Gastrocnemius medialis (tissue), 4 donors: ENCODE data around the gene THAP4. TPM values are rescaled to one million over a fixed set of nuclear protein-coding genes. Genes with fewer than 3 reads are reported as not detected.
A peak's percentile ranks its signal among the peaks of the same experiment; 100 is the strongest.

ENCODE experiments used
- ATAC-seq, 2 donors: fragments of 150-250 bp; one replicate each; pipeline ENCODE4 v1.9.1; 2016
- DNase-seq, 2 donors: peaks; one replicate each; pipeline ENCODE4 v3.0.0-alpha.2; 2019
- H3K27ac ChIP-seq, 4 donors: fragments of 200-600 bp; sonication (generic); 1 replicate in 1 of 4; 2 replicates in 3 of 4; pipeline ENCODE4 v1.5.1; 2016 to 2018; ENCODE audit warnings: mild to moderate bottlenecking in 2 of 4, moderate library complexity in 1 of 4
- H3K27me3 ChIP-seq, 3 donors: fragments of 200-600 bp; sonication (generic) in 2 of 3; 1 replicate in 1 of 3; 2 replicates in 2 of 3; pipeline versions ENCODE4 v1.5.1 to v1.6.0; 2016 to 2019; ENCODE audit warnings: mild to moderate bottlenecking in 1 of 3, moderate library complexity in 1 of 3
- H3K36me3 ChIP-seq, 2 donors: fragments of 200-600 bp; sonication (generic) in 1 of 2; one replicate each; pipeline ENCODE4 v1.5.1; 2017 to 2018
- H3K4me1 ChIP-seq, 2 donors: fragments of 200-600 bp; sonication (generic) in 1 of 2; one replicate each; pipeline ENCODE4 v1.5.1; 2016 to 2017; ENCODE audit warnings: mild to moderate bottlenecking in 2 of 2
- H3K4me3 ChIP-seq, 4 donors: fragments of 200-600 bp; sonication (generic) in 3 of 4; 1 replicate in 1 of 4; 2 replicates in 3 of 4; pipeline ENCODE4 v1.5.1; 2016 to 2019; ENCODE audit warnings: mild to moderate bottlenecking in 2 of 4
- H3K9me3 ChIP-seq, 3 donors: fragments of 200-600 bp; sonication (generic) in 2 of 3; 1 replicate in 1 of 3; 2 replicates in 2 of 3; pipeline ENCODE4 v1.5.1; 2016 to 2019
- CTCF ChIP-seq, 5 experiments: fragments of 450-650 bp in 3 of 5; fragments of 200-600 bp in 2 of 5; sonication (generic) in 2 of 5; IDR thresholded peaks in 4 of 5; conservative IDR thresholded peaks in 1 of 5; 1 replicate in 4 of 5; 2 replicates in 1 of 5; pipeline ENCODE4 v1.5.1; 2016 to 2019; ENCODE audit warnings: antibody characterized with exemption in 5 of 5, mild to moderate bottlenecking in 3 of 5, moderate library complexity in 3 of 5
- POLR2A ChIP-seq, 2 donors: fragments of 450-650 bp; IDR thresholded peaks; one replicate each; pipeline ENCODE4 v1.6.1; 2017; ENCODE audit warnings: antibody characterized with exemption in 2 of 2, mild to moderate bottlenecking in 2 of 2, moderate library complexity in 2 of 2
- in situ Hi-C, 4 donors: fragments of 200-750 bp; cut with MboI; loops; one replicate each; pipeline versions ENCODE4 v1.15.0 to v1.8.0; 2017; ENCODE audit warnings: low sequenced_read_pairs in 4 of 4
- intact Hi-C: fragments of 100-400 bp; cut with DNase I; formaldehyde crosslinking; loops from one replicate; pipeline ENCODE4 v1.15.1; 2023; ENCODE audit warnings: low total_unique reads
- total RNA-seq, 4 donors: library from RNA; depleted of rRNA; stranded (reverse); fragments of >200 nt; gene quantifications; one replicate each; pipeline versions ENCODE4 v1.1.0 to v1.2.3, GENCODE V29; 2016

Gene THAP4
- total RNA-seq, 4 donors from 2014 or later = 71.3 to 83.3 (median 79.9) TPM

GRCh38 chr2:241627675-241628074, 9.3 kb downstream of the THAP4 start:
- ATAC-seq (no peak), DNase-seq (no peak)
- H3K4me3 ChIP-seq = no peak overlapping the region
- H3K27me3 ChIP-seq = no peaks in the 10 kb centered on the region
- H3K9me3 ChIP-seq = no peaks in the 10 kb centered on the region
- H3K4me1 ChIP-seq = peaks cover 0 to 9% of the 10 kb centered on the region in 2 donors
- in situ Hi-C loops (no loop called here), intact Hi-C loops (no loop called here)
- TF ChIP-seq CTCF (IDR thresholded peaks at IDR 0.05 in 4 of 5, conservative IDR thresholded peaks at IDR 0.05 in 1 of 5) (no peak), POLR2A (IDR thresholded peaks at IDR 0.05) (no peak)
- H3K36me3 ChIP-seq = peaks cover 0 to 19% of the 10 kb centered on the region in 2 donors
- no peak overlapping the region for H3K27ac ChIP-seq

- no peak for ATAC-seq
- no peaks in the 10 kb centered on the region for H3K27me3 ChIP-seq
- intact Hi-C loops (no loop called here), in situ Hi-C loops (no loop called here)
- peaks cover 14 to 20% of the 10 kb centered on the region in 2 donors for H3K4me1 ChIP-seq
- no peak overlapping the region for H3K4me3 ChIP-seq
- H3K27ac ChIP-seq = no peak overlapping the region
- TF ChIP-seq POLR2A (IDR thresholded peaks at IDR 0.05) (no peak), CTCF (IDR thresholded peaks at IDR 0.05 in 4 of 5, conservative IDR thresholded peaks at IDR 0.05 in 1 of 5) (no peak)
- H3K9me3 ChIP-seq = no peaks in the 10 kb centered on the region
- no peak for DNase-seq
- no peaks in the 10 kb centered on the region for H3K36me3 ChIP-seq
These were observed 16.6 kb downstream of the THAP4 start for GRCh38 chr2:241620419-241620769.

GRCh38 chr2:241619597-241620418, 17.1 kb downstream of the THAP4 start:
- Histone ChIP-seq H3K27ac (no peak overlapping the region), H3K4me1 (peaks cover 14 to 21% of the 10 kb centered on the region in 2 donors), H3K36me3 (no peaks in the 10 kb centered on the region), H3K9me3 (no peaks in the 10 kb centered on the region), H3K4me3 (no peak overlapping the region), H3K27me3 (no peaks in the 10 kb centered on the region)
- intact Hi-C loops (no loop called here), in situ Hi-C loops (no loop called here)
- no peak for ATAC-seq
- TF ChIP-seq CTCF (IDR thresholded peaks at IDR 0.05 in 4 of 5, conservative IDR thresholded peaks at IDR 0.05 in 1 of 5) (no peak), POLR2A (IDR thresholded peaks at IDR 0.05) (no peak)
- no peak for DNase-seq

- intact Hi-C loops = no loop called here
These were observed 18.1 kb downstream of the THAP4 start for GRCh38 chr2:241618829-241619228.

More at GRCh38 chr2:241618829-241619228, 18.1 kb downstream of the THAP4 start:
- Histone ChIP-seq H3K9me3 (no peaks in the 10 kb centered on the region), H3K27me3 (no peaks in the 10 kb centered on the region), H3K36me3 (no peaks in the 10 kb centered on the region), H3K4me3 (no peak overlapping the region), H3K4me1 (peaks cover 14 to 21% of the 10 kb centered on the region in 2 donors), H3K27ac (peak overlapping the region in 3 of 4 donors; percentile 74 to 75 (median 74))
- TF ChIP-seq POLR2A (IDR thresholded peaks at IDR 0.05) (no peak), CTCF (IDR thresholded peaks at IDR 0.05 in 4 of 5, conservative IDR thresholded peaks at IDR 0.05 in 1 of 5) (no peak)
- in situ Hi-C loops = no loop called here
- ATAC-seq (no peak), DNase-seq (no peak)
